SKM-1 (cell line): Measurements from ENCODE around the gene ATXN1.

Experiments used
- DNase-seq: peaks from one replicate; lab custom pipeline; 2025; ENCODE audit not compliant: unreplicated experiment; lab: John Stamatoyannopoulos, UW

The ATXN1 gene

GRCh38 chr6:16583144-16583762, 178.0 kb downstream of the ATXN1 start:
- DNase-seq, result no peak

- DNase-seq, result no peak
Measured at GRCh38 chr6:16582446-16583143, 178.7 kb downstream of the ATXN1 start.

- DNase-seq, result no peak
Measured at GRCh38 chr6:16578695-16579285, 182.5 kb downstream of the ATXN1 start.

GRCh38 chr6:16576451-16577368, 184.6 kb downstream of the ATXN1 start:
- DNase-seq, result no peak

GRCh38 chr6:16575655-16576054, 185.6 kb downstream of the ATXN1 start:
- no peak for DNase-seq

GRCh38 chr6:16572943-16573342, 188.3 kb downstream of the ATXN1 start:
- DNase-seq, result no peak

GRCh38 chr6:16572317-16572716, 188.9 kb downstream of the ATXN1 start:
- DNase-seq, result no peak

- DNase-seq, result no peak
Measured at GRCh38 chr6:16570946-16571345, 190.3 kb downstream of the ATXN1 start.

GRCh38 chr6:16570221-16570553, 191.1 kb downstream of the ATXN1 start:
- no peak for DNase-seq

- no peak for DNase-seq
Measured at GRCh38 chr6:16568128-16568527, 193.1 kb downstream of the ATXN1 start.

GRCh38 chr6:16567071-16567470, 194.2 kb downstream of the ATXN1 start:
- no peak for DNase-seq

- DNase-seq, result no peak
Measured at GRCh38 chr6:16564436-16564835, 196.8 kb downstream of the ATXN1 start.

- no peak for DNase-seq
Measured at GRCh38 chr6:16563628-16564240, 197.5 kb downstream of the ATXN1 start.

GRCh38 chr6:16562498-16562897, 198.8 kb downstream of the ATXN1 start:
- DNase-seq, result no peak

- no peak for DNase-seq
Measured at GRCh38 chr6:16559071-16559470, 202.2 kb downstream of the ATXN1 start.

- DNase-seq, result no peak
Measured at GRCh38 chr6:16555550-16555949, 205.7 kb downstream of the ATXN1 start.

- DNase-seq, result no peak
Measured at GRCh38 chr6:16553531-16553930, 207.7 kb downstream of the ATXN1 start.

- no peak for DNase-seq
Measured at GRCh38 chr6:16551466-16551865, 209.8 kb downstream of the ATXN1 start.

GRCh38 chr6:16548121-16548520, 213.1 kb downstream of the ATXN1 start:
- no peak for DNase-seq

- no peak for DNase-seq
Measured at GRCh38 chr6:16547587-16547986, 213.7 kb downstream of the ATXN1 start.

GRCh38 chr6:16546861-16547260, 214.4 kb downstream of the ATXN1 start:
- no peak for DNase-seq
